ENCODE data around the gene PICALM.

PICALM gene

DNA sequence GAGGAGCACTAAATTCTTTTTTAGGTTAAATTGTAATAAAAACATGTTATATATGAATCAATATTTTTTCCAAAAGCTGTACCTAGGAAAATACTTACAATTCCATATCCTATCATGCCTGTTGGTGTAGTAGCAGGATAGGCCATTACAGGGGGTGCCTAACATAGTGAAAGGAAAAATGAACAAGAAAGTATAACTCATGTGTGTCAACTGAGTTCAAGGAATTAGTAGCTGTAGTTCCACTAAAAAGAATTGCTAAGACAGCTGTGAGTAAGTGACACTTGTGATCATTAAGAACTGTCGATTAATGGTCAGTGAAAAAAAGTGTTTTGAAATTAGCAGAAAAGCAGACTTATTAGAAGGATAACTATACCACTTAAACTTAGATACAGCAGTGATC, 92.4 kb downstream of the PICALM start:
- peaks cover 4% of the 10 kb centered on the region for H4K20me1 ChIP-seq (ENCODE audit: insufficient read depth, low read length, poor library complexity, severe bottlenecking)
- H3K79me2 ChIP-seq (ENCODE audit: insufficient read depth, low read length), result no peaks in the 10 kb centered on the region
- no peaks in the 10 kb centered on the region for H3F3A ChIP-seq (ENCODE audit: low read depth)
- H3K9ac ChIP-seq (ENCODE audit: low read depth, low read length, poor library complexity, severe bottlenecking), result no peak overlapping the region
- H3K4me1 ChIP-seq (ENCODE audit: insufficient read depth, low read length, poor library complexity, severe bottlenecking), result no peaks in the 10 kb centered on the region
- no peak overlapping the region for H2AFZ ChIP-seq (ENCODE audit: low read length)
- H3K36me3 ChIP-seq (ENCODE audit: insufficient read depth, low read length), result peaks cover 87% of the 10 kb centered on the region
- no peak overlapping the region for H3K4me2 ChIP-seq (ENCODE audit: low read depth, low read length, poor library complexity, severe bottlenecking)
- H3K4me3 ChIP-seq (ENCODE audit: low read length, poor library complexity, severe bottlenecking), result no peak overlapping the region
- TF ChIP-seq, protein P1, sequence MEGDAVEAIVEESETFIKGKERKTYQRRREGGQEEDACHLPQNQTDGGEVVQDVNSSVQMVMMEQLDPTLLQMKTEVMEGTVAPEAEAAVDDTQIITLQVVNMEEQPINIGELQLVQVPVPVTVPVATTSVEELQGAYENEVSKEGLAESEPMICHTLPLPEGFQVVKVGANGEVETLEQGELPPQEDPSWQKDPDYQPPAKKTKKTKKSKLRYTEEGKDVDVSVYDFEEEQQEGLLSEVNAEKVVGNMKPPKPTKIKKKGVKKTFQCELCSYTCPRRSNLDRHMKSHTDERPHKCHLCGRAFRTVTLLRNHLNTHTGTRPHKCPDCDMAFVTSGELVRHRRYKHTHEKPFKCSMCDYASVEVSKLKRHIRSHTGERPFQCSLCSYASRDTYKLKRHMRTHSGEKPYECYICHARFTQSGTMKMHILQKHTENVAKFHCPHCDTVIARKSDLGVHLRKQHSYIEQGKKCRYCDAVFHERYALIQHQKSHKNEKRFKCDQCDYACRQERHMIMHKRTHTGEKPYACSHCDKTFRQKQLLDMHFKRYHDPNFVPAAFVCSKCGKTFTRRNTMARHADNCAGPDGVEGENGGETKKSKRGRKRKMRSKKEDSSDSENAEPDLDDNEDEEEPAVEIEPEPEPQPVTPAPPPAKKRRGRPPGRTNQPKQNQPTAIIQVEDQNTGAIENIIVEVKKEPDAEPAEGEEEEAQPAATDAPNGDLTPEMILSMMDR (conservative IDR thresholded peaks at IDR 0.05; ENCODE audit: low read length), result no peak
- no peak for TF ChIP-seq EZH2phosphoT487 (IDR thresholded peaks at IDR 0.05; ENCODE audit: borderline replicate concordance)
- H3K9me2 ChIP-seq (replicated peaks; ENCODE audit: low read depth, low read length), result no peaks in the 10 kb centered on the region
- H3K9me3 ChIP-seq (ENCODE audit: insufficient read depth, low read depth, low read length), result no peaks in the 10 kb centered on the region
- no peaks in the 10 kb centered on the region for H3K27me3 ChIP-seq (ENCODE audit: insufficient read depth, low read length, poor library complexity, severe bottlenecking)

DNA sequence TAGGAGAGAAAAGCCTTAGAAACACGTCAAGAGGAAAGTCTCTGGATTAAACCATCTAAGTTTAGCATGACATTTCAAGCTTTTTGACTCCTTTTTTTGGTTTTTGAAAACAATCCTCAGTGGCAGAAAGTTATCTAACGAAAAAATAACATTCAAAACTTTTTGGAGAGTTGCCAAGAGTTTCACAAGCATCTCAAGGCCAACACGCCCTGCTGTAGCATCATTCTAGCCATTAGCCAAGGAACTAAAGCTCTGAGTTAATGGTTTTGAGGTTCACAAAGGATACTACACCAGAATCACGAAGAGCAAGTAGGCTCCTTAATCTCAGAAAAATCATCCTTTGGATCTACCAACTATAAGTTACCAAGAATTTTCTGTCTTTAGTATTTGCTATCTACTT, 94.8 kb downstream of the PICALM start:
- Histone ChIP-seq H2AFZ (ENCODE audit: low read length) (no peak overlapping the region), H3K36me3 (ENCODE audit: insufficient read depth, low read length) (peaks cover 82% of the 10 kb centered on the region), H4K20me1 (ENCODE audit: insufficient read depth, low read length, poor library complexity, severe bottlenecking) (peaks cover 4% of the 10 kb centered on the region), H3F3A (ENCODE audit: low read depth) (no peaks in the 10 kb centered on the region), H3K4me1 (ENCODE audit: insufficient read depth, low read length, poor library complexity, severe bottlenecking) (no peaks in the 10 kb centered on the region), H3K9ac (ENCODE audit: low read depth, low read length, poor library complexity, severe bottlenecking) (no peak overlapping the region), H3K9me3 (ENCODE audit: insufficient read depth, low read depth, low read length) (no peaks in the 10 kb centered on the region), H3K9me2 (replicated peaks; ENCODE audit: low read depth, low read length) (no peaks in the 10 kb centered on the region), H3K27me3 (ENCODE audit: insufficient read depth, low read length, poor library complexity, severe bottlenecking) (no peaks in the 10 kb centered on the region), H3K4me2 (ENCODE audit: low read depth, low read length, poor library complexity, severe bottlenecking) (no peak overlapping the region), H3K4me3 (ENCODE audit: low read length, poor library complexity, severe bottlenecking) (no peak overlapping the region), H3K79me2 (ENCODE audit: insufficient read depth, low read length) (no peaks in the 10 kb centered on the region)
- TF ChIP-seq EZH2phosphoT487 (IDR thresholded peaks at IDR 0.05; ENCODE audit: borderline replicate concordance), result no peak
- TF ChIP-seq, protein P1 (conservative IDR thresholded peaks at IDR 0.05; ENCODE audit: low read length), result no peak

DNA sequence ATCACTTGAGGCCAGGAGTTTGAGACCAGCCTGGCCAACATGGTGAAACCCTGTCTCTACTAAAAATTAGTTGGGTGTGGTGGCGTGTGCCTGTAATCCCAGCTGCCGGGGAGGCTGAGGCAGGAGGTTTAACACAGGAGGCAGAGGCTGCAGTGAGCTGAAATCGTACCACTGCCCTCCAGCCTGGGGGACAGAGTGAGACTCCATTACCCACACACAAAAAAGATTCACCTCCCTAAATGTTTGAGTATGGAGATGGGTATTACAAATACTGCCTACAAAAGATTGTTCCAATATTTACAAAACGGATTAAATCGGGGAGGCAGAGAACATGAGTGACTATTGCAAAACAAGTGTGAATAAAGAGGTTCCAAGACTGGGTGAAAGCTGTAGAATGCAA, 98.3 kb downstream of the PICALM start:
- peaks cover 71% of the 10 kb centered on the region for H3K36me3 ChIP-seq (ENCODE audit: insufficient read depth, low read length)

More for the DNA sequence above, 98.3 kb downstream of the PICALM start:
- no peaks in the 10 kb centered on the region for H3F3A ChIP-seq (ENCODE audit: low read depth)
- no peaks in the 10 kb centered on the region for H3K27me3 ChIP-seq (ENCODE audit: insufficient read depth, low read length, poor library complexity, severe bottlenecking)
- H3K9me3 ChIP-seq (ENCODE audit: insufficient read depth, low read depth, low read length), result no peaks in the 10 kb centered on the region
- H3K9me2 ChIP-seq (replicated peaks; ENCODE audit: low read depth, low read length), result no peaks in the 10 kb centered on the region
- H3K4me1 ChIP-seq (ENCODE audit: insufficient read depth, low read length, poor library complexity, severe bottlenecking), result no peaks in the 10 kb centered on the region
- peaks cover 4% of the 10 kb centered on the region for H4K20me1 ChIP-seq (ENCODE audit: insufficient read depth, low read length, poor library complexity, severe bottlenecking)
- no peak for TF ChIP-seq EZH2phosphoT487 (IDR thresholded peaks at IDR 0.05; ENCODE audit: borderline replicate concordance)
- TF ChIP-seq, protein P1 (conservative IDR thresholded peaks at IDR 0.05; ENCODE audit: low read length), result no peak
- no peak overlapping the region for H3K9ac ChIP-seq (ENCODE audit: low read depth, low read length, poor library complexity, severe bottlenecking)
- H3K4me3 ChIP-seq (ENCODE audit: low read length, poor library complexity, severe bottlenecking), result no peak overlapping the region
- H3K79me2 ChIP-seq (ENCODE audit: insufficient read depth, low read length), result no peaks in the 10 kb centered on the region
- H2AFZ ChIP-seq (ENCODE audit: low read length), result no peak overlapping the region
- no peak overlapping the region for H3K4me2 ChIP-seq (ENCODE audit: low read depth, low read length, poor library complexity, severe bottlenecking)

All from Loucy (cell line).